Activated T-helper 1 cell treated with anti-CD3 and anti-CD28 coated beads, Interleukin-2, amount 50 U/mL, for 16 hours (primary cell): ENCODE measurements around the gene PELI3.

ENCODE experiments used
- DNase-seq, 2 donors: peaks; one replicate each; pipeline ENCODE4 v3.0.0-alpha.2; 2020; ENCODE audit warnings: low read depth in 1 of 2, low spot score in 1 of 2

PELI3 gene

DNA sequence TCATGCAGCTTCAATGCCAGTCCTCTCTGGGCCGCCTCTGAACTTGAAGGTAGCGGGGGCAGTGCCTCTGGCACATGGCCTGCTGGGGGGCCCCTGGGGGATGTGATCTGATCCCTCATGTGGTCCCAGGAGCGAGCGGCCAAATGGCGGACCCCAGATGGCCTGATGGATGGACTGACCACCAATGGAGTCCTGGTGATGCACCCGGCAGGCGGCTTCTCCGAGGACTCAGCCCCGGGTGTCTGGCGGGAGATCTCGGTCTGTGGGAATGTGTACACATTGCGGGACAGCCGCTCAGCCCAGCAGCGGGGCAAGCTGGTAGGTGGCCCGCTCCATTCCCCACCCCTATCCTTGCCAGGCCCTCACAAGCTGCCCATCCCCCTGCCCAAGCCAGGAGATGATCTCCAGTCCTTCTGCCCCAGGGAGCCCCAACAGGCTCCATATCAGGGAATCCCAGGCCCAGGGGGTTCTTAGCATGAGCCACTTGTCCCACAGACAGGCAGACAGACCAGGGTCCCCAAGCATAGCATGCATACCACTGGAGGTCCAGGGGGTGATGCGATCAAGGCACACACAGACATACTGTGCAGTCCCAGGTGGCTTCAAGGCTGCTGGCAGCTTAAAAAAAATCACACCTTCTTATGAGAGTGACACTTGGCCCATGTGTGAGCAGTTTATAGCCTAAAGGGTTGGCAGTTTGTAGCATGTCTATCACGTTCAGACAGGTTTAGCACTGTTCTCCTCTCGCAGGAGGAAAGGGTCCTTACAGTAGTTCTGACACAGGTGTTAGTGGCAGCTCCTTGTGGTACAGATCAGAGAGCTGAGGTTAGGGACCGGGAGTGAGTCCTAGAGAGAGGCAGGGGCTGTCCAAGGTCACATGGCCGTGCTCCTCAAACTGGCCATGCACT is 7.2 kb downstream of the PELI3 start:
- DNase-seq, result no peak

DNA sequence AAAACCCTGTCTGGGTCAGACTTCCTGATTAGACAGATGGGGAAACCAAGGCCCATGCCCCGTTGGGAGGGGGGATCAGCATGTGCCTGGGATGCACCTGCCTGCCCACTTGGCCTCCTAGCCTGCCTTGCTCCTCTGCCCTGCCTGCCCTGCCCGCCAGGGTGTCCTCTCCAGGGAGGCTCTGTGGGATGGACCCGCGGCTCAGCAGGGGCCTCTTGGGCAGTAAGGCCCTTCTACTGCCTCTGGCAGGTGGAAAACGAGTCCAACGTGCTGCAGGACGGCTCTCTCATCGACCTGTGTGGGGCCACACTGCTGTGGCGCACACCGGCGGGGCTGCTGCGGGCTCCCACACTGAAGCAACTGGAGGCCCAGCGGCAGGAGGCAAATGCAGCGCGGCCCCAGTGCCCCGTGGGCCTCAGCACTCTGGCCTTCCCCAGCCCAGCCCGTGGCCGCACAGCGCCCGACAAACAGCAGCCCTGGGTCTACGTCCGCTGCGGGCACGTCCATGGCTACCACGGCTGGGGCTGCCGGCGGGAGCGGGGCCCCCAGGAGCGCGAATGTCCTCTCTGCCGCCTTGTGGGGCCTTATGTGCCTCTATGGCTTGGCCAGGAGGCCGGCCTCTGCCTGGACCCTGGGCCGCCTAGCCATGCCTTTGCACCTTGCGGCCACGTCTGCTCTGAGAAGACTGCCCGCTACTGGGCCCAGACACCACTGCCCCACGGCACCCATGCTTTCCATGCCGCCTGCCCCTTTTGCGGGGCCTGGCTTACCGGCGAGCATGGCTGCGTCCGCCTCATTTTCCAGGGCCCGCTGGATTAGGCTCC is 8.9 kb downstream of the PELI3 start:
- no peak for DNase-seq

DNA sequence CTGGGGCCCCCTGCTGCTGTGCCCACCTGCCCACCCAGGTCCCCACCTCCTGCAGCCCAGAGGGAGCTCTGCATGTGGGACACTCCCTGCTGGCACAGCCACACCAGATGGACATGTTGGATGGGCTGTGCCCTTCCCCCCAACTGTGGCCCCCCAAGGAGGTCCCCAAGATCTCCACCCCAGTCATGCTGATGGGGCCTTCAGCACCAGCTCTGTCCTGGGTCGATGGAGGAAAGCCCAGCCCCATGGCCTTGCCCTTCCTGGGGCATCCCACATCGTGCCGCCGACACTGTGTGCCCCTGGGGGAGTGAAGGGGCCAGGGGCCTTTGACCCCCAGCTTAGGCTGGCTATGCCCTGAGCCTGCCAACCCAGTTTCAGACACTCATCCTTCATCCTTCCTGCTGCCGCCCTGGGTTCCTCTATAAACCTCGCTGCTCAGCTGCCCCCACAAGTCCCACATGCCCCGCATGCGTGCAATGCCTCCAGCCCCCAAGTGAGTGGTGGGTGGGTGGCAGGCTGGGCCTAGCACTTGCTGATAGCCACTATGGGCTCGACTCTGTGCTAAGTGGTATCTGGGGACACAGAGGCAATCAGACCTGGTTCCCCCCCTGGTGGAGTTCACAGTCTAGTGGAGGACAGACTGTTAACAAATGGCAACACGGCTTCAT is 9.6 kb downstream of the PELI3 start:
- no peak for DNase-seq

DNA sequence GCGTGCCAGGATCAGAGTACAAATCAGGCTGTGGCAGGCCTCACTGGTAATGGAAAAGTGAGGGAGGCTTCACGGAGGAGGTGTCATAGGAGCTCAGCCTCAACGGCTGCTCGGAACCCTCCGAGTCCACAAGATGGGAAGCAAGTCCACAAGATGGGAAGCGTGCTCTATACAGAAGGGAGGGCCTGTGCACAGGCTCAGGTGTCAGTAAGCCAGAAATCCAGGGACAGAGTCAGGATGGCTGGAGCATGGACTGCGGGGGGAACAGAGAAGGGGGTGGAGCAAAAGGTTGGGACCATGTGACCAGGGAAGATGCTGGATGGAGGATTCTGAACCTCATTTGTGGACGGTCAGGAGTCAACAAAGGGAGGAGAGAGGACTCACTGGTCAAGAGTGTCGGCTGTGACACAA is 10.1 kb downstream of the PELI3 start:
- DNase-seq, result no peak

DNA sequence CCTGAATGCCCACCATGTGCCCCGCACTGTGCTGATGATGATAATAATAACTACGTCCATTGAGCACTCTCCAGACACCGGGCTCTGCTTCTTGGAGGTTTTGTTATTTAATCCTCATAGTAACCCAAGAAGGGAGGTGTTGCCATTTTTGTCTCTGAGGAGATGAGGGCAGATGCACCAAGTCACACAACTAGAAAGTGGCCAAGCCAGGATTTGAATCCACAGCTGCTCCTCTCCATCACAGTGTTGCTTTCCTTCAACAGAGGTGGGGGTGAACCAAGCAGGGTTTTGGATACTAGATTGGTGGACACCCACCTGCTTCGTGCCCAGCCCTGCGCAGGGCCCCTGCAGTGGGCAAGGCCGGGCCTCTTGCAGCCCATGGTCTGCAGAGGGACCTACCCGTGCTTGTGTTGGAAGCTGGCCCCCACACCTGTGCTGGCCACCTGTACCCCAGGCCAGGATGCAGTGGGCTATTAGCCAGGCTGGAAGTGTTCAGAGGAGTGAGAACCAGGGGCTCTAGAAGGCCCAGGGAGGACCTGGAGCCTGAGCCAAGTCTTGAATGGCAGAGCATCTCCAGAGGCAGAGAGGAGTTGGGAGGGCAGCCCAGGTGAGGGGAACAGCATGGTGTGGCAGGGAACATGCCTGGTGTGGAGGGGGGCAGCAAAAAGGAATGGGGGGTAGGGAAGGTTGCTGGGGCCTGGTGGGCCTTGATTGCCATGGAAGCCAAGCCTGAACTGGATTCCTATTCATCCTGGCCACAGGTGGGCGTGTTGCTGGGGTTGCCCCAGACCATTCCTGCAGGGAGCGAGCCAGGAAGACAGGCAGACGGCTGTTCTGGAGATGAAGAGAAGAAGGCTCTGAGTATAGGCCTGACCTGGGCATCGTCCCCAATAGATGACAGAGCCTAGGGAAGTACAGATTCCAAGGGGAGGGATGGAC is 10.8 kb downstream of the PELI3 start:
- DNase-seq, result no peak

DNA sequence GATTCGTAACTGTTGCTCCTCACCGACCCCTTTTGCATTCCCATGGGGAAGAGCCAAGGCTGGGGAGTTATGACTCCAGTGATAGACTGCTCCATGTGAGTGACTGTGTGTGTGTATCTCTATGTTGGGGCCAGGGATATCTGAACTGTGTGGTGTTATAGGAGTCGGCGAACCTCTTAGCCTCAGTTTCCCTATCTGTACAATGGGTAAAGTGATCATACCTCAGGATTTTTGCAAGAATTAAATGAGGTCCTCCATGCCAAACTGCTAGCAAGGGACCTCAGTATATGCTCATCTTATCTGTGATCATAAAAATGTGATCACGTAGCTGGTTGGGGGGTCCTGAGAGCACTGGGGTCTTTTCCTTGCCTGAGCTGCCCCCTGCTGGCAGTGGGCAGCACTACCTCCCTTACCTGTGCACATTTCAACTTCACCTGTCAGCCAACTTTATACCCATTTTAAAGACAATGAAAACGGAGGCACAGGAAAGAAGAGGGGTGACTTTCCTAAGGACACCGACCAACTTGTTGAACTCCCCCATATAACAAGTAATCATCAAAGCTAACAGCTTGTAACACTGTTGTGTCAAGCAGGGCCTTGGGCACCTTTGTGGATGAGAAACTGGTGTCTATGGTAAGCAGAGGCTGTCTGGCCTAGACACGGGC is 12.2 kb downstream of the PELI3 start:
- DNase-seq, result no peak

DNA sequence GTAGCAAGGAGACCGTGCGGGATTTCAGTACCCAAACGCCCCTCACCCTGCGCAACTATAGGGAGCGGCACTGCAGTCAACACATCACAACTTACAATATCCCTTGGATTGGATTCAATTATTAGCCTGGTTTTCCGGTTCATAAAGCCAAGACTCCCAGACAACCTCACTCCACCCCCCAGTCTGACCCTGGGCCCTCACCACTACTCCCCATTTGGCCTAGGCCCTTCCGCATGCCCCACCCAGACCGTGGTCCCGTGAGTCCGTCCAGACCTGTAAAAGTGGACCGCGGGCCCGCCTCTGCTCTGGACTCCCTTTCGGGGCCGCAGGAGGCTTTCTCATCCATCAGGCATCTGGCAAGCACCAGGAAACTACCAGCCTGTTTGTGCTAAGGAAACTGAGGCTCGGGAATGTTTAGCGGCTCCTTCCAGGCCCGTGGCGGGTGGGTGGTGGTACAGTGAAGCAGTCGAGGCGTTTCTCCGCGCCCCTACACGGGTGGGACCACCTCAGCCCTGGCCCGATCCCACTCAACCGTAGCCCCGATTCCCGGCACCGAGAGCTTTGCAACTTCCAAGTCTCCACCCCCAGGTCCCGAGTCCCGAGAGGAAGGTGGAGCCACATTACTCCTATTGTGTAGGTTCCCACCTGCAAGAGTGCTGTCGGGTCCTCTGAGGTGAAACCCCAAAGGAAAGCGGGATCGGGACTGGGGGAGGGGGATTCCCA is 12.8 kb downstream of the PELI3 start:
- DNase-seq, result no peak

DNA sequence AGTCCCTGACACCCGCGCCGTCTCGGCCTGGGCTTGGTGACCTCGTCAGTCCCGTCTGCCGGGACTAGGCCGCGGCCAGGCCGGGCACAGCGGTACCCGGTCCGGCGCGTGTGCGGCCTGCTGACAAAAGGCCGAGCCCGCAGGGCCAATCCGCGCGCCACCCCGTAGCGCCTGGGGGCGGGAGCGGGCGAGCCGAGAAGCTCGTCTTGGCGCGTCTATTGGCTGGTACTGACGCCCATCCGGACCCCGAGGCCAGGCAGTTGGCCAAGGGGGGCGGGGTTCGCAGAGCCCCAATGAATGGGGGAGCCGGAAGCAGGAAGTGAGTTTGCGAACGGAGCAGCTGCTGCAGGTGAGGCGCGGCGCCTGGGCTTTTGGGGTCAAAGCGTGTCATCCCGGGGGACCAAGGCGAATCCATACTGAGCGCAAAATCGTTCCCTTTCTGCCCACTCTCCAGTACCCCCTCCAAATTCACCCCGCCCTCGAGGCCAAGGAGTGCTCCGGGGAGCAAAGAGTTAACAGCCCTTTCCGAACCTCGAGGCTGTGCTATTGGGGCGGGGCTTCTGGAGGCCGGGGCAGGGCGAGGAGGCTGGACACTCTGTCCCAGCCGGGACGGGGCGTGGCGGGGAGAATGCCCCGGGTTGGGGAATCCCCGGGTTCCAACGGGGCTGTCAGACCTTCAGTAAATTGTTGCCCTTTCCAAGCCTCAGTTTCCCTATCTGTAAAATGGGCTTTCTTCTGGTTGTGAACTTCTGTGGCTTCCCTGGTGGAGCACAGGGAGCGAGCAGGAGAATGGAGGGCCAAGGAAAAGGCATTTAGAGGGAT is 13.6 kb downstream of the PELI3 start, which contains the start of gene DPP3:
Gene DPP3, plus strand, starts transcription at position 318 of the 822 bp plus-strand sequence. CDS start 1,767 bp downstream, outside the sequence.
- peak; percentile 88 to 92 for DNase-seq

DNA sequence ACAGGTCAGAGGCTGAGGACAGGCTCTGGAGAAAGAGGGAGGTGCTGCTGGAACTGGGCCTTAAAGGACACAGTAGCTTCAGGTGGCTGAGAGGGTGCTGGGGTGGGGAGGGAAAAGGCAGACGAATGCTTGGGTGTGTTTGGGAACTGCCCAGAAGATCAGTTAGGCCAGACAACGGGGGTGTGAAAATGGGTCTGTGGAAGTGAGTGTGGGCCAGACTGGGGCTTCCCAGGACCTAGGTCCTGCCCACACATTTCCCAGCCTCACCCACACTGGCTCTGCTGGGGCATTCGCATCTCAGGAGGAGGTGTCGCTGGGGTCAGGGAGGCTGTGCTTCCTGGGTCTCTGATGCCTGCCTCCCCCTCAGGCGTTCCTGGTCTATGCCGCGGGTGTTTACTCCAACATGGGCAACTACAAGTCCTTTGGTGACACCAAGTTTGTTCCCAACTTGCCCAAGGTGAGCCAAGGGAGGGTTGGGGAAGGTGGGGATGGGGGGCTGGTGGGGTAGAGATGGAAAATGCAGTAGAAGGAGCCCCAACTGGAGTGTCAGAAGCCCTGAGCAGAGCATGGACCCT is 18.2 kb downstream of the PELI3 start:
- no peak for DNase-seq

DNA sequence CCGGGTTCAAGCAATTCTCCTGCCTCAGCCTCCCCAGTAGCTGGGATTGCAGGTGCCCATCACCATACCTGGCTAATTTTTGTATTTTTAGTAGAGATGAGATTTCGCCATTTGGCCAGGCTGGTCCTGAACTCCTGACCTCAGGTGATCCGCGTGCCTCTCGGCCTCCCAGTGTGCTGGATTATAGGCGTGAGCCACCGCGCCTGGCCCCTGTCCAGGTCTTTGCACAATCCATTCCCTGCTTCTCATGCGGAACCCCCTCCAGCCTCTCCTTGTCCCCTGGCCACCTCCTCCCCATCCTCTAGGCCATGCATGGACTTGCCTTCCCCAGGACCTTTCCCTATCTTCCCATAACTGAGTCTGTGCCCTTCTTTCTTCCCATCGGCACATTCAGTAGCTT is 22.3 kb downstream of the PELI3 start:
- DNase-seq, result no peak

DNA sequence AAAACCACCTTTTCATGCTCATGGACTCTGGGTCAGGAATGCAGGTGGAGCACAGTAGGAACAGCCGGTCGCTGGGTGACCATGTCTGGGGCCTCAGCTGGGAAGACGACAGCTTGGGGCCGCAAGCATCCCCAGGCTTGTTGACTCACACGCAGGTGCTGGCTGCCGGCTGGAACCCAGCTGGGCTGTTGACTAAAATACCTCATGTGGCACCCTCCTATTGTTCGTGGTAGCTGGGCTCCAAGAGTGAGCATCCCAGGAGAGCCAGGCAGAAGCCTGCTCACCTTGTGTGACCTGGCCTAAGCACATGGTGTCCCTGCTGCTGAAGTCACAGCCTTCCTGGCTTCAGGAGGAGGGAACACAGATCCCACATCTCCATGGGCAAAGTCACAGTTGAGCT is 22.9 kb downstream of the PELI3 start:
- DNase-seq, result no peak

DNA sequence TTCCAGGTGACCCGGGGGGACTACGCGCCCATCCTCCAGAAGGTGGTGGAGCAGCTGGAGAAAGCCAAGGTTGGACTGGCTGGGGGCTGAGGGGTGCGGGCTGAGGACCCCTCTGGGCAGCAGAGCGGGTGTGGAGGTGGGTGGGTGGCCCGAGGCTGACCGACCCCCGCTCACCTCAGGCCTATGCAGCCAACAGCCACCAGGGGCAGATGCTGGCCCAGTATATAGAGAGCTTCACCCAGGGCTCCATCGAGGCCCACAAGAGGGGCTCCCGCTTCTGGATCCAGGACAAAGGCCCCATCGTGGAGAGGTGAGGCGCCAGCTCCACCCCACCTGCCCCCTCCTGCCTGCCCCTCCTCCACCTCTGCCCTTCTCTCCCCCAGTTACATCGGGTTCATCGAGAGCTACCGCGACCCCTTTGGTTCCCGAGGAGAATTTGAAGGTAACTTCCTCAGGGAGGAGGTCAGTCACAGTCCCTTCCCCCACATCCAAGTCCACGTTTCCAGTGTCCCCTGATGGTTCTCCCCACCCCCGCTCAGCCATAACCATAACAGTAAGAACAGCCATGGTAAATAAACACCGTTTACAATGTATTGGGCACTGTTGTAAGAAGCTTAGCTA is 24.7 kb downstream of the PELI3 start:
- no peak for DNase-seq

DNA sequence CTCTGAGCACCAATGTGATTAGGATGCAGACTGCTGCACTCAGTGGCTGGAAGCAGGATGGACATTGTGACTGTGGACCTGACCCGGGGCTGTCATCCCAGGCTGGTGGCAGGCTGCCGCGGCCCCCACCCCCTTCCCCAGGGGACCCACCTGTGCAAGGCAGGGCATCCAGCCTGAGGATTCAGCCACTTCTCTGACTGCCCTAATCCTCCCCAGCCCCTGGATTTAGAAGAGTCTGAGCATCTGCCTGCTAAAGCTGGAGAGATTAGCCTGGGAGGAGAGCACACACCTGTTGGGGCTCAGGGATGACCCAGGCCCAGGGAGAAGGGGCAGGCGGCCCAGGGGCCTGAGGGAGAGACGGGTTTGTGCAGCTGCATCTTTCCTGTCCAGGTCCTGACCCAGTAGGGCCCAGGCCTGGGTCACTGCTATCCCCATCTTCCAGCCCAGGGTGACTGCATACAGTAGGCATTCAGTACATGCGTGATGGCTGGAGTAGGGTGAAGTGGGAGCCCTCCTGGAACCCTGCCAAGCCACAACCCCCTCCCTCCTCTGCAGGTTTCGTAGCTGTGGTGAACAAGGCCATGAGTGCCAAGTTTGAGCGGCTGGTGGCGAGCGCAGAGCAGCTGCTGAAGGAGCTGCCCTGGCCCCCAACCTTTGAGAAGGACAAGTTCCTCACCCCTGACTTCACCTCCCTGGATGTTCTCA is 25.6 kb downstream of the PELI3 start:
- DNase-seq, result no peak

DNA sequence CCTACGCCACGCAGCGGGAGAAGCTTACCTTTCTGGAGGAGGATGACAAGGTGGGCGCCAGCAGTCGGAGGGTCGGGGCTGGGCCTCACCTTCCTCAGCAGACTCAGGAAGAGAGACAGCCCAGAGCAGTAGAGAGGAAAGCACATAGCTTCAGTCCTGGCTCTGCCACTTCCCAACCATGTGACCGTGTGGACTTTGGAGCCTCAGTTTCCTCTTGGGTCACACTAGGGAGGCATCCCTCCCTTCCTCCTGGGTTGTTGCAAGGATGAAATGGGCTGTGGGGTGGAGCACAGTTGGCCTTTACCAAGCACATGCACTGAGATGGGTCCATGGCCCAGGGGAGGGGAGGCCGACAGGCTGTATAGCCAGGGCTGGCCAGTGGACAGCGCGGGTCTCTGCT is 26.4 kb downstream of the PELI3 start:
- no peak for DNase-seq

DNA sequence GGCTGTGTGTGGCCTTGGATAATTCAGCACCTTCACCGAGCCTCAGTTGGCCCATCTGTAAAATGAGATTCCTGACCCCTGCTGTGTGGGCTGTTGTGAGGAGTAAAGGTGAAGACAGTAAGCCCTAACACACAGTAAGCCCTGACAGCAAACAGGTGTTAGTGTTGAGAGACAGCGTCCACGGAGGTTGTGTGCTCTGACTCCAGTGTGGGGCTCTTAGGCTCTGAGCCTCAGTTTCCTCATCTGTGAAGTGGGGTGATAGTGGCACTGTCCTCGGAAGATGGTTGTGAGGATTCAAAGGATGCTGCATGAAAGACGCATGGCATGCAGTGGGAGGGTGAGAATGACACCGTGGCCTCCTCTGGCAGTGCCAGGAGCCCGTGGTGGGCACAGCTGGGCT is 27.8 kb downstream of the PELI3 start:
- no peak for DNase-seq

DNA sequence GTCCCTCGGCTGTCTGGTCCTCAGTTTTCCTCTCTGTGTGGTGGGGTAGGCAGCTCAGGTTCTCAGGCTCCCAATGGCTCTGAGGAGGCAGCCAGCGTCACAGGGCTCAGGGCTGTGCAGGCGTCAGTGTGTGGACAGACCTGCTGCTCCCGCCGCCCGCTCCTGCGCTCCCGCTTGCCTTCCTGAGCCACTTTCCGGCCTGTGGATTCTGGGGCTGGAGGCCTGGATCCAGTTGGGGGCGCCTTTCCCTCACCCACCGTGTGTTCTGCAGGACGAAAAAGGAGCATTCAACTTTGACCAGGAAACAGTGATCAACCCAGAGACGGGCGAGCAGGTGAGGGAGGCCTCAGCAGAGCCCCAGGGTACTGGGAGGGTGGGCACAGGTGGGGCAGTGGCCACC is 28.2 kb downstream of the PELI3 start:
- no peak for DNase-seq

DNA sequence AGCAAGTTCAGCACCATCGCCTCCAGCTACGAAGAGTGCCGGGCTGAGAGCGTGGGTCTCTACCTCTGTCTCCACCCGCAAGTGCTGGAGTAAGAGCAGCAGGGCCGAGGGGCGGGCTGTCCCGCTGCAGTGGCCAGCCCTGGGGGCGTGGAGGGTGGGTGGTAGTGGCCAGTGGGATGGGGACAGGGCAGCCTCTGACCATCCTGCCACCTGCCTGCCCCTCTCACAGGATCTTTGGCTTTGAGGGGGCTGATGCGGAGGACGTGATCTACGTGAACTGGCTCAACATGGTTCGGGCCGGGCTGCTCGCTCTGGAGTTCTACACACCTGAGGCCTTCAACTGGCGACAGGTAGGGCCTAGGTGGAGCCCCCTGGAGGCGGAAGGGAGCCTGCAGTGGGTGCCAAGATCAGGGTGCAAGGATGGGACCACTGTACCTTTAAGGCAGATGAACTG is 28.7 kb downstream of the PELI3 start:
- no peak for DNase-seq
